Esophagus muscularis mucosa (tissue), 4 donors: Measurements from ENCODE around the gene RNFT2. TPM values are rescaled to one million over a fixed set of nuclear protein-coding genes. Genes with fewer than 3 reads are reported as not detected.

ENCODE experiments used
- DNase-seq: peaks from one replicate; pipeline ENCODE4 v3.0.0-alpha.2; 2017; ENCODE audit errors: extremely low spot score
- H3K27ac ChIP-seq, 4 donors: fragments of 200-600 bp; sonication (generic); replicated peaks in 1 of 4; 1 replicate in 3 of 4; 2 replicates in 1 of 4; pipeline ENCODE4 v1.5.1; 2016 to 2019; ENCODE audit warnings: mild to moderate bottlenecking in 1 of 4
- H3K27me3 ChIP-seq, 4 donors: fragments of 200-600 bp; sonication (generic); one replicate each; pipeline versions ENCODE4 v1.5.1 to v1.6.0; 2016 to 2019
- H3K36me3 ChIP-seq, 4 donors: fragments of 200-600 bp; sonication (generic); one replicate each; pipeline ENCODE4 v1.5.1; 2016 to 2019
- H3K4me1 ChIP-seq, 4 donors: fragments of 200-600 bp; sonication (generic); one replicate each; pipeline ENCODE4 v1.5.1; 2016 to 2019
- H3K4me3 ChIP-seq, 4 donors: fragments of 200-600 bp; sonication (generic); 1 replicate in 2 of 4; 2 replicates in 2 of 4; pipeline ENCODE4 v1.5.1; 2016 to 2019; ENCODE audit warnings: mild to moderate bottlenecking in 4 of 4, moderate library complexity in 1 of 4
- H3K9me3 ChIP-seq, 4 donors: fragments of 200-600 bp; sonication (generic); 1 replicate in 3 of 4; 2 replicates in 1 of 4; pipeline ENCODE4 v1.5.1; 2016 to 2019
- EP300 ChIP-seq: sonication (generic); formaldehyde crosslinking; IDR thresholded peaks from one replicate; pipeline ENCODE4 v1.6.1; 2017; ENCODE audit warnings: antibody characterized with exemption
- POLR2A ChIP-seq: fragments of 450-650 bp; IDR thresholded peaks from one replicate; pipeline ENCODE4 v1.6.1; 2017; ENCODE audit warnings: antibody characterized with exemption, moderate library complexity, mild to moderate bottlenecking, low read depth
- POLR2AphosphoS5 ChIP-seq, 2 donors: sonication (generic); formaldehyde crosslinking; IDR thresholded peaks; one replicate each; pipeline ENCODE4 v1.6.1; 2017; ENCODE audit warnings: antibody characterized with exemption in 2 of 2
- WGBS: methylation state at CpG from one replicate; pipeline ENCODE4 v1.1.5; 2018; 5-methylcytosine and 5-hydroxymethylcytosine counted together
- intact Hi-C: fragments of 100-400 bp; cut with DNase I; formaldehyde crosslinking; loops from one replicate; pipeline ENCODE4 v1.15.1; 2023
- total RNA-seq, 4 donors: library from RNA; depleted of rRNA; stranded (reverse); fragments of >200 nt; gene quantifications; one replicate each; pipeline versions ENCODE4 v1.1.0 to v1.2.1, GENCODE V29; 2016
- TF ChIP-seq, protein P1 (sequence below), 3 experiments: fragments of 200-600 bp in 2 of 3; fragments of 450-650 bp in 1 of 3; sonication (generic) in 2 of 3; IDR thresholded peaks; one replicate each; pipeline ENCODE4 v1.5.1; 2017 to 2019; ENCODE audit warnings: antibody characterized with exemption in 3 of 3, mild to moderate bottlenecking in 2 of 3, moderate library complexity in 1 of 3

The RNFT2 gene
- total RNA-seq, 4 donors from 2014 or later: 0.17 to 0.63 (median 0.34) TPM

DNA sequence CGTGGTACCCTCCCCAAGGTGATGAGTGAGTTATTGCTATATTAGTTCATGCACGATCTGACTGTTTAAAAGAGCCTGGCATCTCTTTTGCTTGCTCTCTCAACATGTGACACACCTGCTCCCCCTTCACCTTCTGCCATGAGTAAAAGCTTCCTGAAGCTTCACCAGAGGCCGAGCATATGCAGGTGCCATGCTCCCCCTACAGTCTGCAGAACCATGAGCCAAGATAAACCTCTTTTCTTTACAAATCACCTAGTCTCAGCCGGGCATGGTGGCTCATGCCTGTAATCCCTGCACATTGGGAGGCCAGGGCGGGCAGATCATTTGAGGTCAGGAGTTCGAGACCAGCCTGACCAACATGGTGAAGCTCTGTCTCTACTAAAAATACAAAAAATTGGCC, 61.8 kb downstream of the RNFT2 start:
- WGBS: 78% methylated on average over 6 of the region's 6 CpGs
- intact Hi-C loops: no loop called here
- Histone ChIP-seq H3K4me1 (no peaks in the 10 kb centered on the region), H3K9me3 (peaks cover 0 to 12% (median 10%) of the 10 kb centered on the region in 4 donors), H3K27me3 (no peaks in the 10 kb centered on the region), H3K36me3 (no peaks in the 10 kb centered on the region), H3K4me3 (no peak overlapping the region), H3K27ac (no peak overlapping the region)
- no peak for TF ChIP-seq EP300
- TF ChIP-seq, protein P1, sequence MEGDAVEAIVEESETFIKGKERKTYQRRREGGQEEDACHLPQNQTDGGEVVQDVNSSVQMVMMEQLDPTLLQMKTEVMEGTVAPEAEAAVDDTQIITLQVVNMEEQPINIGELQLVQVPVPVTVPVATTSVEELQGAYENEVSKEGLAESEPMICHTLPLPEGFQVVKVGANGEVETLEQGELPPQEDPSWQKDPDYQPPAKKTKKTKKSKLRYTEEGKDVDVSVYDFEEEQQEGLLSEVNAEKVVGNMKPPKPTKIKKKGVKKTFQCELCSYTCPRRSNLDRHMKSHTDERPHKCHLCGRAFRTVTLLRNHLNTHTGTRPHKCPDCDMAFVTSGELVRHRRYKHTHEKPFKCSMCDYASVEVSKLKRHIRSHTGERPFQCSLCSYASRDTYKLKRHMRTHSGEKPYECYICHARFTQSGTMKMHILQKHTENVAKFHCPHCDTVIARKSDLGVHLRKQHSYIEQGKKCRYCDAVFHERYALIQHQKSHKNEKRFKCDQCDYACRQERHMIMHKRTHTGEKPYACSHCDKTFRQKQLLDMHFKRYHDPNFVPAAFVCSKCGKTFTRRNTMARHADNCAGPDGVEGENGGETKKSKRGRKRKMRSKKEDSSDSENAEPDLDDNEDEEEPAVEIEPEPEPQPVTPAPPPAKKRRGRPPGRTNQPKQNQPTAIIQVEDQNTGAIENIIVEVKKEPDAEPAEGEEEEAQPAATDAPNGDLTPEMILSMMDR (IDR thresholded peaks at IDR 0.05): no peak
- TF ChIP-seq POLR2A: no peak
- no peak for TF ChIP-seq POLR2AphosphoS5 (IDR thresholded peaks at IDR 0.05)
- no peak for DNase-seq

DNA sequence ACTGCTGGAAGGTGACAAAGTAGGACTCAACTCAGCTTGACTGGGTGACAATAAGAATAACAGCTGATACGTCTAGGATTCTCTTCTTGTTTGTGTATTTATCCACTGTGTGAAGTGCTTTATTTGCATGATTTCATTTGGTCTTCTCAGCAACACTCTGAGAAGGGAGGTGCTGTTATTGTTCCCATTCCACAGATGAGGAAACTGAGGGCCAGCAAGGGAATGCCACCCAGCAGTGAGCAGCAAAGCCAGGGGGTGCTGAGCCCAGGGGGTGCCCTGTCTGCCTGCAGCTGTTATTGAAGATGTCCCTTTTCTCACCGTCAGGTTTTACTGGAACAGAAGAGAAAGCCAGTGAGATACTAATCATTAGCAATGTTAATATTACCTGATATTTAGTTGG, 62.8 kb downstream of the RNFT2 start:
- 69% methylated on average over 2 of the region's 2 CpGs for WGBS
- intact Hi-C loops: no loop called here

DNA sequence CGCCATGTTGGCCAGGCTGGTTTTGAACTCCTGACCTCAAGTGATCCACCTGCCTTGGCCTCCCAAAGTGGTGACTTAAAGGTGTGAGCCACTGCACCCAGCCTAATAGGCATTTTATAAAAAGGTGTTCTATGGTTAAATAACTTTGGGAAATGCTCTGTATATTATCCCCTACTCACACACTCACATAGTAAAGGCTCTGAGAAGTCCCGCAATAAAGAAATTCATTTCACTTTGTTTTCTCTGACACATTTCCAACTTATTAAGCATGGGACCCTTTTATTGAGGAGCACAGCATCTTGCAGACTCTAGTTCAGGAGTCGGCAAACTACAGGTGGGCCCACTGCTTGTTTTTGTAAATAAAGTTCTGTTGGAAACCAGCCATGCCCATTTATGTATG, 63.9 kb downstream of the RNFT2 start:
- no peaks in the 10 kb centered on the region for H3K27me3 ChIP-seq
- DNase-seq: no peak
- H3K9me3 ChIP-seq: peaks cover 0 to 12% (median 10%) of the 10 kb centered on the region in 4 donors
- intact Hi-C loops: no loop called here
- H3K36me3 ChIP-seq: no peaks in the 10 kb centered on the region
- TF ChIP-seq EP300: no peak
- TF ChIP-seq, protein P1 (IDR thresholded peaks at IDR 0.05): no peak
- no peak for TF ChIP-seq POLR2A
- no peak for TF ChIP-seq POLR2AphosphoS5 (IDR thresholded peaks at IDR 0.05)
- no peak overlapping the region for H3K27ac ChIP-seq
- no peaks in the 10 kb centered on the region for H3K4me1 ChIP-seq
- no peak overlapping the region for H3K4me3 ChIP-seq
- 99% methylated on average over 3 of the region's 3 CpGs for WGBS

More for the DNA sequence above, 62.8 kb downstream of the RNFT2 start:
- DNase-seq: no peak
- TF ChIP-seq EP300 (no peak), POLR2A (no peak), POLR2AphosphoS5 (IDR thresholded peaks at IDR 0.05) (no peak)
- TF ChIP-seq, protein P1 (IDR thresholded peaks at IDR 0.05): no peak
- H3K27me3 ChIP-seq: no peaks in the 10 kb centered on the region
- H3K27ac ChIP-seq: no peak overlapping the region
- H3K4me1 ChIP-seq: no peaks in the 10 kb centered on the region
- H3K36me3 ChIP-seq: no peaks in the 10 kb centered on the region
- no peak overlapping the region for H3K4me3 ChIP-seq
- peaks cover 0 to 12% (median 10%) of the 10 kb centered on the region in 4 donors for H3K9me3 ChIP-seq

DNA sequence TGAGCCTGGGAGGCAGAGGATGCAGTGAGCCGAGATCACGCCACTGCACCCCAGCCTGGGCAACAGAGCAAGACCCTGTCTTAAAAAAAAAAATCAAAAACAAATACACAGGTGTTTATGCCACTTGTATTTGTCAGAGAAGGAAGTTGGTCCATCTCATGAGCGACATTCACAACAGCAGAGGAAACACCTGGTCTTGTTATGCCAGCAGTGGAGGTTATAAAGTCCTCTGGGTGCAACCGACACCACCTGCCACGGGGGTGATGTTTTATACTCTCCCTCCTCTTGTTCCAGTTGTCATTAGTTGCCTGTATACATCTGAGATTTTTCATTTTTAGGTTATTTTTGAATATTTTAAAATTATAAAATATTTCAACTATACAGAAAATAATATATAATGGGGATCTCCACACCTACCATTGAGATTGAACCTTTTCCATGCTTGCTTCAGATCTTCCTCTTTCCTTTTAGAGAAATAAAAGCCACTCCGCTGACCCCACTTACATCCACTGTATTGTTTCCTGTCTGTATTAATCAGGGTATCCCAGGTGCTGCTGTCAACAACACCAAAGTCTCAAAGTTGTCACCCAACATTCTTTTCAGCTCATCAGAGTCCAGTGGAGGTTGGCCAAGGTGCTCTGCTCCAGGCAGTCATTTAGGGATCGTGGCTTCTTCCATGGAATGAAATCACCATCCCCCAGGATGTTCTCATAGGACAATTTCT, 65.1 kb downstream of the RNFT2 start:
- Histone ChIP-seq H3K4me1 (no peaks in the 10 kb centered on the region), H3K4me3 (no peak overlapping the region), H3K27me3 (no peaks in the 10 kb centered on the region), H3K36me3 (no peaks in the 10 kb centered on the region), H3K27ac (no peak overlapping the region), H3K9me3 (peaks cover 0 to 12% (median 10%) of the 10 kb centered on the region in 4 donors)
- no peak for TF ChIP-seq EP300
- TF ChIP-seq POLR2AphosphoS5 (IDR thresholded peaks at IDR 0.05): no peak
- DNase-seq: no peak
- WGBS: 79% methylated on average over 7 of the region's 7 CpGs
- intact Hi-C loops: no loop called here

DNA sequence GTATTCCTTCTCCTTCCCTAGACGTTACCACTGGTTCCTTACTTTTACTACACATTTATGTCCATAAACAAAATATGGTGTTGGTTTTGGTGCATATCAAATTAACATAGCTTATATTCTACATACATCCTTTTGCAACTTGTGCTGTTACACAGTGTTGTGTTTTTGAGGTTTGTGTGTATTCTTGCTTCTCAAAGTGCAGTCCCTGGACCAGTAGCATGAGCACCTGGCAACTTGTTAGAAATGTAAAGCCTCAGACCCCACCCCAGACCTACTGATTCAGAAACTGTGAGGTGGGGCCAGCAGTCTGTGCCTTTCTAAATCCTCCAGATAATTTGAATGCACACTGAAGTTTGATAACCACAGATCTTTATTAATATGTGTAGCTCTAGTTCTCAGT, 65.9 kb downstream of the RNFT2 start:
- TF ChIP-seq, protein P1 (IDR thresholded peaks at IDR 0.05): no peak
- no peak for TF ChIP-seq EP300
- TF ChIP-seq POLR2AphosphoS5 (IDR thresholded peaks at IDR 0.05): no peak
- TF ChIP-seq POLR2A: no peak
- no peak for DNase-seq
- H3K36me3 ChIP-seq: no peaks in the 10 kb centered on the region
- no peak overlapping the region for H3K27ac ChIP-seq
- WGBS: 50% methylated on average over 1 of the region's 1 CpG
- H3K9me3 ChIP-seq: peaks cover 0 to 5% (median 3%) of the 10 kb centered on the region in 4 donors
- H3K4me3 ChIP-seq: no peak overlapping the region
- H3K4me1 ChIP-seq: no peaks in the 10 kb centered on the region
- intact Hi-C loops: no loop called here
- no peaks in the 10 kb centered on the region for H3K27me3 ChIP-seq
